KMS-11 (cell line): Measurements from ENCODE around the gene UBE3B.

Experiments used
- H2AFZ ChIP-seq: fragments of 200-600 bp; sonication (generic); 2 replicates; pipeline ENCODE4 v1.6.1; 2016; ENCODE audit warnings: antibody characterized with exemption, mixed run types, low read depth
- H3K27ac ChIP-seq: fragments of 200-600 bp; sonication (generic); 2 replicates; pipeline ENCODE4 v1.6.1; 2016; ENCODE audit warnings: mild to moderate bottlenecking, mixed run types
- H3K27me3 ChIP-seq: fragments of 200-600 bp; sonication (generic); 2 replicates; pipeline ENCODE4 v1.6.1; 2017; ENCODE audit warnings: mild to moderate bottlenecking, low read depth, mixed run types, moderate library complexity; ENCODE audit not compliant: insufficient read depth
- H3K36me3 ChIP-seq: fragments of 200-600 bp; sonication (generic); 2 replicates; pipeline ENCODE4 v1.6.1; 2017; ENCODE audit warnings: mild to moderate bottlenecking, mixed run types; ENCODE audit not compliant: insufficient read depth
- H3K4me1 ChIP-seq: fragments of 200-600 bp; sonication (generic); 2 replicates; pipeline ENCODE4 v1.6.1; 2016; ENCODE audit warnings: mild to moderate bottlenecking, low read depth, mixed run types; ENCODE audit not compliant: poor library complexity, severe bottlenecking
- H3K4me2 ChIP-seq: fragments of 200-600 bp; sonication (generic); 2 replicates; pipeline ENCODE4 v1.7.0; 2016; ENCODE audit warnings: mild to moderate bottlenecking, mixed run types
- H3K4me3 ChIP-seq: fragments of 200-600 bp; sonication (generic); IDR thresholded peaks from 2 replicates; pipeline ENCODE4 v1.6.1; 2017; ENCODE audit warnings: low read depth, low read length, mixed read lengths; ENCODE audit not compliant: insufficient read depth
- H3K79me2 ChIP-seq: fragments of 200-600 bp; sonication (generic); 2 replicates; pipeline ENCODE4 v1.6.1; 2016; ENCODE audit warnings: low read depth, mixed run types; ENCODE audit not compliant: insufficient read depth
- H3K9ac ChIP-seq: fragments of 200-600 bp; sonication (generic); 2 replicates; pipeline ENCODE4 v1.6.1; 2016; ENCODE audit warnings: mild to moderate bottlenecking, mixed run types
- H4K20me1 ChIP-seq: fragments of 200-600 bp; sonication (generic); 2 replicates; pipeline ENCODE4 v1.6.1; 2016; ENCODE audit warnings: mild to moderate bottlenecking, mixed run types; ENCODE audit not compliant: insufficient read depth
- CTCF ChIP-seq: fragments of 200-600 bp; sonication (generic); conservative IDR thresholded peaks from 2 replicates; pipeline ENCODE4 v1.6.1; 2017; ENCODE audit warnings: low read depth, mild to moderate bottlenecking, antibody characterized with exemption, low read length, moderate library complexity, mixed read lengths

Gene UBE3B

GRCh38 chr12:109527489-109528123 lies 50.2 kb downstream of the UBE3B start:
- Histone ChIP-seq H3K4me2 (no peak overlapping the region), H3K27me3 (no peaks in the 10 kb centered on the region), H3K79me2 (no peaks in the 10 kb centered on the region), H4K20me1 (no peaks in the 10 kb centered on the region), H3K4me1 (no peaks in the 10 kb centered on the region), H2AFZ (no peak overlapping the region), H3K36me3 (no peaks in the 10 kb centered on the region), H3K4me3 (no peak overlapping the region), H3K27ac (no peak overlapping the region), H3K9ac (no peak overlapping the region)
- no peak for TF ChIP-seq CTCF

- Histone ChIP-seq H3K9ac (no peak overlapping the region), H3K4me2 (no peak overlapping the region), H3K36me3 (no peaks in the 10 kb centered on the region), H3K27ac (no peak overlapping the region), H3K79me2 (no peaks in the 10 kb centered on the region), H3K4me1 (no peaks in the 10 kb centered on the region), H3K4me3 (no peak overlapping the region), H4K20me1 (no peaks in the 10 kb centered on the region), H2AFZ (no peak overlapping the region), H3K27me3 (no peaks in the 10 kb centered on the region)
- TF ChIP-seq CTCF, result no peak
These were observed 52.5 kb downstream of the UBE3B start for GRCh38 chr12:109529691-109530640.

- Histone ChIP-seq H3K79me2 (no peaks in the 10 kb centered on the region), H3K4me2 (no peak overlapping the region), H3K27ac (no peak overlapping the region), H4K20me1 (no peaks in the 10 kb centered on the region), H3K27me3 (no peaks in the 10 kb centered on the region), H3K9ac (no peak overlapping the region), H3K36me3 (no peaks in the 10 kb centered on the region), H2AFZ (no peak overlapping the region), H3K4me3 (no peak overlapping the region), H3K4me1 (no peaks in the 10 kb centered on the region)
- no peak for TF ChIP-seq CTCF
These were observed 54.0 kb downstream of the UBE3B start for GRCh38 chr12:109531411-109531810.

GRCh38 chr12:109532721-109533486 lies 55.5 kb downstream of the UBE3B start:
- Histone ChIP-seq H3K79me2 (no peaks in the 10 kb centered on the region), H2AFZ (no peak overlapping the region), H3K36me3 (no peaks in the 10 kb centered on the region), H3K4me2 (no peak overlapping the region), H4K20me1 (no peaks in the 10 kb centered on the region), H3K27me3 (no peaks in the 10 kb centered on the region), H3K4me1 (no peaks in the 10 kb centered on the region), H3K9ac (no peak overlapping the region), H3K4me3 (no peak overlapping the region), H3K27ac (no peak overlapping the region)
- no peak for TF ChIP-seq CTCF
